T-helper 9 cell (primary cell): ENCODE data around the gene SLC66A2.
"Not testable (repeated sequence)": the region's sequence is repeated elsewhere in the genome, so short reads cannot be mapped to it uniquely, and the experiment has no call there.

ENCODE experiments used
- DNase-seq: peaks from one replicate; pipeline ENCODE4 v3.0.0-alpha.2; 2020

Gene SLC66A2

DNA sequence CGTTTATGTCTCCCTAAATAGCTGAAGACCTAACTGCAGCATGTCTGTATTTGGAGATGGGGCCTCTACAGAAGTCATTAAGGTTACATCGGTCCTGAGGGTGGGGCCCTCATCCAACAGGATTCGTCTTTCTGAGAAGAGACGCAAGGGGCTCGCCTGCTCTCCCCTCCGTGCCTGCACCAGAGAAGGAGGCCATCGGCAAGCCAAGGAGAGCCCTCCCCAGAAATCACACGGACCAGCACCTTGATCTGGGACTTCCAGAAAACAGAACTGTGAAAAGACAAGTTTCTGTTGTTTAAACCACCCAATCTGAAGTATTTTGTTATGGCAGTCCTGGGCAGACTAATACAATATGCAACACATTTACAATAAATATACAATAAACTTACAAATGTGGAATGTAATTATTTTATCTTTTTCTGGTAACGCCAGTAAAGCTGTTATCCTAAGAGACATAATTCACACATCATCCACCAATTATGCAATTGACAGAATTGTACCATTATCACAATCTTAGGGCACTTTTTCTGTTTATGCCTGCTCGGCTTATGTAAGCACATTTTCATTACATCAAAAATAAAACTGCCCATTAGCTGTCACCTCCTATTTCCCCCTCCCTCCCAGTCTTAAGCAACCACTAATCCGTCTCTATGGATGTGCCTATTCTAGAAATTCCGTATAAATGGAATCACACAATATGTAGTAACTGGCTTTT is 19.1 kb upstream of the SLC66A2 start:
- no peak for DNase-seq

DNA sequence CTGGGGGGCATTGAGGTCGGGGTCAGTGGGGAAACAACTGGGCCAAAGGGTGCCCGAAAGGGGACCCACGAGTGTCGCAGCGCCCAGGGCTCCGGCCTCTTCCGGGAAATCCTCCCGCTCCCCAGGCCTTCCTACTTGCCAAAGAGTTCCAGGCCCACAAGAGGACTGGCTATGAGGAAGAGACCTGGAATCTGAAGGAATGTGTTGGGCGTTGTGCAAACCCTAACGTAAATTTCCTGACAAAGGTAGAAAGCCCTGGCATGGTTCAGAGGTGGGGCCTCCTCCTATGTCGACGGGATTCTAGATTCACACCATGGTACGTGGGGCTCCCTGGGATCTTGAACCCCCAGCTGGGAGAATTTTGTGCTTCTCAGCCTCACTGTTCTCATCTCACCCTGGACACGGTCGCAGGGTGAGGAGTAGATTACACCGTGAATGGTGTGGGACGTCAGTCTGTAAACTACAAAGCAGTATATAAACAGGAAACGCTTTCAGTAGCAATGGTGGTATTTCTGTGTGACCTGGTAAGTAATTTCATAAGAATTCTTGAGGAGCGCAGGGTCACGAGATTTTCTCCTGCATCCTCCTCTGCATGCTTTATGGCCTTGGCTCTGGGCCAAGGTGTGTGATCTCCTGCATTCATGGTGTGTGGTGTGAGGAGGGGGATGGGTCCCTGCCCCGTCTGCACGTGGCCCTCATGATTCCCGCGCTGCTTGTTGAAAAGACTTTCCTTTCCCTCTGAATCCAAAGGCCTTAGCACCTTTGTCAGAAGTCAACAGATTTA is 13.9 kb upstream of the SLC66A2 start:
- no peak for DNase-seq

DNA sequence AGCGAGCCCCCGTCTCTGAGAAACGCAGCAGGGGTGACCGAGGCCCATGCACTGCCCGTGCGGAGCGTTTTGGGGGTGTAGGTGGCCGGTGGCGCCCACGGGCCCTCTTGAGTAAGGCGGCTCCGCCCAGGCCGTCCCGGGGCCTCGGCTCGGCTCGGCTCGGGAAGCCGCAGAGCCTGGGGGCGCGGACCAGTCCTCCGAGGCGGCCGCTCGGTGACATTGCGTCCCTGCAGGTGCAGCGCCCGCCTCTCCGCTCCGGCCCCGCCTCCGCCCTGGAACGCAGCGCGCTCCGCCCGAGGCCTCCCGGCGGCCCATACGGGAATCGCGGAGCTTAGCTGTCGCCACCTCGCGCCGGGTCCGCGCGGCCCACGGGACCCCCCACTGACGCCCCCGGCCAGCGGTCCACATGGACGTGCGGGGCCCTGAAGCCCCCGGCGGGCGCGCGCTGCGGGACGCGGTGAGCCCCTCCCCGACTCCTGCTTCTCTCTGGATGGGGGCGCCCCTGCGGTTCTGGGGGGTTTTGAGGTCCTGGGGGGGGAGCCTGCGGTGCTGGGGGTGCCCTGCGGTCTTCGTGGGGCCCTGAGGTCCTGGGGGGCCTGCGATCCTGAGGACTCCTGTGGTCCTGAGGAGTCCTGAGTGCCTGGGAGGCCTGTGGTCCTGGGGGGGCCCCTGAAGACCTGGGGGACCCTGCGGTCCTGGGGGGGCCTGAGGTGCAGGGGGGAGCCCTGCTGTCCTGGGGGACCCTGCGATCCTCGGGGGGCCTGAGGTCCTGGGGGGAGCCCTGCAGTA is 13.1 kb upstream of the SLC66A2 start, which contains the start of gene HSBP1L1:
TSS of gene HSBP1L1 (plus strand) at position 314 of the 789 bp plus-strand sequence. CDS start at position 407, 93 bp downstream.
- DNase-seq, result peak; percentile 56

DNA sequence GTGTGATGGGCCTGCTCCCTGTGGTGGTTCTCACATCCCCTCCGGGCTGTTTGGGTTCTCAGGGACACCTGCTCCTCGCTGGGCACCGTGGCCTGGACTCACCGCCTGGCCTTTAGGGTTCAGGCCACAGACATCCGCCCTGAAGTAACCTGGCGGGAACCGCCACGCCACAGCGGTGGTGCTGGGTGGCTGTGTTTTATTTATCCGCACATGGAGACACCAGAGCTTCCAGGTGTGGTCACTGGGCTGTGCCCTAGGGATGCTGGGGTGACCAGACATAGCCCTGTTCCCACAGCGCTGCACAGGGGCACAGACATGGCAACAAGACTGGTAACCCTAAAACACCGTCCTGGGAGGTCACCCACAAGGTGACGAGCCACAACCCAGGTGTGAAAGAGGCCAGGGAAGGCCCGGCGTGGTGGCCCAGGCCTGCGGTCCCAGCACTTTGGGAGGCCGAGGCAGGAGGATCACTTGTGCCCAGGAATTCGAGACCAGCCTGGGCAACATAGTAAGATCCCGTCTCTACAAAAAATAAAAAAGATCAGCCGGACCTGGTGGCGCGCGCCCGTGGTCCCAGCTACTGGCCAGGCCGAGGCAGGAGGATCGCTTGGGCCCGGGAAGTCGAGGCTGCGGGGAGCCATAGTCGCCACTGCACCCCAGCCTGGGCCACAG is 12.3 kb upstream of the SLC66A2 start:
- DNase-seq, result no peak

DNA sequence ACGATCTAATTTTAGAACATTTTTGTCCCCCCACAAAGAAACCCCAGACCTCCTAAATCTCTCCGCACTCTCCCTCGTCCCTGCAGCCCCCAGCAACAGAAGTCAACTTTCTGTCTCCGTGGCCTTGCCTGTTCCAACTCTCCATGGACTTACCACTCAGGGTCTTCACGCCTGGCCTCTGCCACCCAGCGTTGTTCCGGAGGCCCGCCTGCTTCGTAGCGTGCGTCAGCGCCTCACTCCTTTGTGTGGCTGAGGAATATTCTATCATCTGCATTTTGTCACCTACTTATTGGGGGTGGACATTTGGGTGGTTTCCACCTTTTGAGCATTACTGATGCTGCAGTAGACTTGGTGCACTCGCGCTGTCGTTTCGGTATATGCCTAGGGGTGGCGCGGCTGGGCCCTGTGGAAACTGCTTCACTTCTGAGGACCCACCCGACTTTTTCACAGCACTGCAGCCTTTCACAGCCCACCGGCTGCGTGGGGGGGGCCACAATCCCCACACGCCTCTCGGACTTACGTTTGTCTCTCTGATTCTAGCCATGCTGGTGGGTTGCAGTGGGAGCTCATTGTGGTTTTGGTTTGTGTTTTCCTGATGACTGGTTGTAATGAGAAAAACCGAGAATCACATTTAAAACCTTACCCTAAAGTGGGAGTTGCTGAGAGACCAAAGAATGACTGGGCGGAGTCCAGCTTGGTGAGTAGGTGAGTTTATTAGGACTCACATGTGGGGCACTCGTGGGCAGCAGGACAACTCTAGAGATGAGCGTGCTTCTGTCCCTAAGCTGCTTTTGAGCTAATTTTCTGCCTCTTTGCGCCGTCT is 11.6 kb upstream of the SLC66A2 start:
- DNase-seq, result peak; percentile 42

DNA sequence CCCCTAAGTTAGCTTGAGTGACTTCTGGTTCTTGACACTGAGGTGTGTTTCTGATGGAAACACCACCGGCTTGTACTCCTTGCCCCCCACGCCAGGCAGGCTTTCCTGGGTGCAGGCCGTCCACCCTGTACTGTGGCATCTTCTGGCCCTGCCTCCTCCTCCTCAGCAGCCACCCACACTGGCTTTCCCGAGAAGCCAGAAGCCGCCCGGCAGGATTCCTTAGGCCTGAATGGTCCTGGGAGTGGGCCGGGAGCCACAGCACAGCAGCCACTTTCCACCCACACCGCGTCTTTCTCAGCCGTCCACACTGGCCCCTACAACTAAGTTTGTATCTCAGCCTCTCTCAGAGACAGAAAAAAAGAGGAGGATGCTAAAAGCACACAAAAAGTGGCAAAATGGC is 10.9 kb upstream of the SLC66A2 start:
- no peak for DNase-seq

DNA sequence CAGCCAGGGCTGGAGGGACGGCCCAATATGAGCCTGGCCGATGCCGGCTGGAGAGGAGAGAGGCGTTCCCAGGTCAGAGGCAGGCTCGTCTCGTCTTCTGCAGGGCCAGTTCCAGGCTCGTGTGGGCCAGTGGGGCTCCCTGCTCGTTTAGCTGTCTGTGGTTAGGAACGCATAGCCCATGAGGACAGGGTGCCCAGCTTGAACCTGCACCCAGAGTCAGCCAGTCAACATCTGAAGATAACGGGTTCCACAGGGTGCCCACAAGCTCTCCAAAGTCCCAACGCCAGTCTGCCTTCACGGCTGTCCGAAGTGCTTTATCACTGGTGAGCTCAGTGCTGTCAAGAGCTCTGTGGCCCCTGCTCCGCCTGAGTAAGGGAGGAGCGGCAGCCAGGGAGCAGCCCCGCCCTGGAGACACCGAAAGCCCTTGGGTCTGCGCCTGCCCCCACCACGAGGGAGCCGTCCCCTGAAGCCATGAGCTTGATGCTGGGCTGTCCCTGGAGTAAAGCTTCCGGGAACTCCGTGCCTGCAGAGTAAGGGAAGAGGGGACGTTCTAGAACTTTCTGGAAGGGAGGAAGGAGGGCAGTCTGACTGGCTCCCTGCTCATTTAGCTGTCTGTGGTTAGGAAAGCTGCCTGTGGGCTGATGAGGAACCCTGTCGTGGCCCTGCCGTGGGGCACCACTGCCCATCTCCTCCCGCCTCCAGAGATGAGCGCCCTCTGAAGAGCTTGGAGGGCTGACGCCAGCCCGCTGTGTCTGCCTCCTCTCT is 10.3 kb upstream of the SLC66A2 start:
- no peak for DNase-seq

DNA sequence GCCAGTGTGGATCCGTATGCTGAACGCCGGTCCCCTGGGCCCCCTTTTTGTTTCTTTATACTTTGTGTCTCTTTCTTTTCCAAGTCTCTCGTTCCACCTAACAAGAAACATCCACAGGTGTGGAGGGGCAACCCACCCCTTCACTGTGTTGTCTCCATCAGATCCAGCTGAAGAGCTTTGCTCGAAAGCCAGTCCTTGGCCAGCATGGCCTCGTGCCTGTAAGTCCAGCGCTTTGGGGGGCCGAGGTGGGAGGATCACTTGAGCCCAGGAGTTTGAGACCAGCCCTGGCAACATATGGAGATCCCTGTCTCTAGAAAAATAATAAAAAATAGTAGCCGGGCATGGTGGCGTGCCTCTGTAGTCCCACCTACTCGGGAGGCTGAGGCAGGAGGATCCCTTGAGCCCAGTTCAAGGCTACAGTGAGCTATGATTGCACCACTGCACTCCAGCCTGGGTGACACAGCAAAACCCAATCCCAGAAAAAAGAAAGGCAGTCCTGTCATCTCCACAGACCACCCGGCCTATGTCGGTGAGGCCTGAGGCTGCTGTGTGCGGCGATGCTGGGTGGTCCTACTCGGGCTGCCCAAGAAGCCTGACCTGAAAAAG is 9.6 kb upstream of the SLC66A2 start:
- DNase-seq, result no peak

DNA sequence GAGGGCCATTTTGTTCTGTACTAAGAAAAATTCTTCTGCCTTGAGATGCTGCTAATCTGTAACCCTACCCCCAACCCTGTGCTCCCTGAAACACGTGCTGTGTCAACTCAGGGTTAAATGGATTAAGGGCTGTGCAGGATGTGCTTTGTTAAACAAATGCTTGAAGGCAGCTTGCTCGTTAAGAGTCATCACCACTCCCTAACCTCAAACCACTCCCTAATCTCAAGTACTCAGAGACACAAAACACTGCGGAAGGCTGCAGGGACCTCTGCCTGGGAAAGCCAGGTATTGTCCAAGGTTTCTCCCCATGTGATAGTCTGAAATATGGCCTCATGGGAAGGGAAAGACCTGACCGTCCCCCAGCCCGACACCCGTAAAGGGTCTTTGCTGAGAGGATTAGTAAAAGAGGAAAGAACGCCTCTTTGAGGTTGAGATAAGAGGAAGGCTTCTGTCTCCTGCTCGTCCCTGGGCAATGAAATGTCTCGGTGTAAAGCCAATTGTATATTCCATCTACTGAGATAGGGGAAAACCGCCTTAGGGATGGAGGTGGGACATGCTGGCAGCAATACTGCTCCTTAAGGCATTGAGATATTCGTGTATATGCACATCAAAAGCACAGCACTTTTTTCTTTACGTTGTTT is 8.8 kb upstream of the SLC66A2 start:
- not testable (repeated sequence) for DNase-seq

DNA sequence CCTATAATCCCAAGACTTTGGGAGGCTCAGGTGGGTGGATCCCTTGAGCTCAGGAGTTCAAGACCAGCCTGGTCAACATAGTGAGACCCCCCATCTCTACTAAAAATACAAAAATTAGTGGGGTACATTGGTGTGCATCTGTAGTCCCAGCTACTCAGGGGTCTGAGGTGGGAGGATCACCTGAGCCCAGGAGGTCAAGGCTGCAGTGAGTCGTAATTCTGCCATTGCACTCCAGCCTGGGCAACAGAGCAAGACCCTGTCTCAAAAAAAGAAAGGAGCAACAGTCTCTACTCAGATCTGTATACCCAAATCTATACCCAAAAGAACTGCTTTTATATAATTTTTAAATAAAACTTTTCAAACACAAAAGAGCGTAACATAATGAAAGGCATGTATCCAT is 7.5 kb upstream of the SLC66A2 start:
- no peak for DNase-seq

DNA sequence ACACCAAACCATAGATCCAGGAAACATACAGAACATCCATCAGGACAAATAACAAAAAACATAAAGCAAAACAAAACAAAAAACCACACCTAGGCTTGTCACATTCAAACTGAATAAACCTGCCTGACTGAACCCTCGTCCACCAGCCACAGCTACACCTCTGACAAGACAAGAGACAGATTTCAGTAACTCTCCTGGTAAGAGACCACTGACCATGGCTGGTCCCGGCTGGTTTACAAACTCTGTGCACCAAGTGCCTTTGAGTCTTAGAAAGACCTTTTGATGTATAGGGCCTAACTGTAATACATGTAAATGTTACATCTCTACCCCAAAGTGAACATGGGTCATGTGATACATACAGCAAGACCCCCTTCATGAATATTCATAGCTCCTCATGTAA is 4.8 kb upstream of the SLC66A2 start:
- no peak for DNase-seq

DNA sequence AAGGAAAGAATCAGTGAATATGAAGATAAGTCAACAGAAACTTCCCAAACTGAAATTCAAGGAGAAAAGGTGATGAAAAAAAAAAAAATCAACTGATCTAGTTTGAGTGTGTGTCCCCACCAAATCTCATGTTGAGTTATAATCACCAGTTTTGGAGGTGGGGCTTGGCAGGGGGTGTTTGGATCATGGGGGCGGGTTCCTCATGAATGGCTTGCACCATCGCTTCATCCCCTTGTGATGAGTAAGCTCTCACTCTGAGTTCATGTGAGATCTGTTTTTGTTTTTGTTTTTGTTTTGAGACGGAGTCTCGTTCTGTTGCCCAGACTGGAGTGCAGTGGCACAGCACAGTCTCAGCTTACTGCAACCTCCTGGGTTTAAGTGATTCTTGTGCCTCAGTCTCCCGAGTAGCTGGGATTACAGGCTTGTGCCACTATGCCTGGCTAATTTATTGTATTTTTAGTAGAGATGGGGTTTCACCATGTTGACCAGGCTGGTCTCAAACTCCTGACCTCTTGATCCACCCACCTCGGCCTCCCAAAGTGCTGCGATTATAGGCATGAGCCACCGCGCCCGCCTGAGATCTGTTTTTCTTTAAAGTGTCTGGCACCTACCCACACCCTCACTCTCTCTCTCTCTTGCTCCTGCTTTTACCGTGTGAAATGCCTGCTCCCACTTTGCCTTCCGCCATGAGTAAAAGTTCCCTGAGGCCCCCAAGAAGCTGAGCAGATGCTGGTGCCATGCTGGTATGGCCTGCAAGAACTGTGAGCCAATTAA is 4.0 kb upstream of the SLC66A2 start:
- no peak for DNase-seq

DNA sequence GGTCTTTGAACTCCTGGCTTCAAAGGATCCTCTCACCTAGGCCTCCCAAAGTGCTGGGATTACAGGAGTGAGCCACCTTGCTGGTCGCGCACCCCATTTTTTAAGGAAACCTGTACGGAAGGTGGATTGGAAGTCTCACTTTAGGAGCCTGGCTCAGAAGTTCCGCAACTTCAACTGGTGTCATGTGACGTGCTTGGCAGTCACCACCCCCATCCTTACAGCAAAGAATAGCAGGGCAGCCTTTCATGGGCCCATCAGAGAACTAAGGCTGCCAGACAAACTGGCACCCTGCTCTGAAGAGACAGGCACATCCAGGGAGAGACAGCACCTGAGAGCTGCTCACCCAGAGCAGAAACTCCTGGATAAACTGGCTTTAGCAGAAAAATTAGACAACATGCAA is 3.3 kb upstream of the SLC66A2 start:
- no peak for DNase-seq

DNA sequence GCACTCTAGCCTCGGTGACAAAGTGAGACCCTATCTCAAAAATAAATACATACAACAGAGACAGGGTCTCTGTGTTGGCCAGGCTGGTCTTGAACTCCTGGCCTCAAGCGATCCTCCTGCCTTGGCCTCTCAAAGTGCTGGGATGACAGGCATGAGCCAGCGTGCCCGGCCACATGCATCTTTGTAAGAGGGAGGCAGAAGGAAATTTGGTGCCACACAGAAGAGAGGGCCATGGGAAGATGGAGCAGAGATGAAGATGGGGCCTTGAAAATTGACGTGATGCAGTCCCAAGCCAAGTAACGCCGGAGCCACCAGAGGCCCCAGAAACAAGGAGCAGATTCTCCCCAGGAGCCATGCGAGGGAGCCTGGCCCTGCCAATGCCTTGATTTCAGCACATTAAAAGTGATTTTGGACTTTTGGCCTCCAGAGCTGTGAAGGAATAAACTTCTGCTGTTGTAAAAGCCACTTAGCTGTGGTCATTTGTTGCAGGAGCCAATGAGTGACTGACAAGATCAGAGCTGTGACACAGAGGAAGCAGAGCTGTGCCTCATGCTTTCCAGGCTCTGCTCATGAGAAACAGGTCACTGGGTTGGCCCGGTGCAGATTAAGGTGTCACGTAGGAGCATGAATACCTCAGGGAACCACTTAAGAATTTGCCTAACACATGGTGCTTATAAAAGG is 2.7 kb upstream of the SLC66A2 start:
- no peak for DNase-seq

DNA sequence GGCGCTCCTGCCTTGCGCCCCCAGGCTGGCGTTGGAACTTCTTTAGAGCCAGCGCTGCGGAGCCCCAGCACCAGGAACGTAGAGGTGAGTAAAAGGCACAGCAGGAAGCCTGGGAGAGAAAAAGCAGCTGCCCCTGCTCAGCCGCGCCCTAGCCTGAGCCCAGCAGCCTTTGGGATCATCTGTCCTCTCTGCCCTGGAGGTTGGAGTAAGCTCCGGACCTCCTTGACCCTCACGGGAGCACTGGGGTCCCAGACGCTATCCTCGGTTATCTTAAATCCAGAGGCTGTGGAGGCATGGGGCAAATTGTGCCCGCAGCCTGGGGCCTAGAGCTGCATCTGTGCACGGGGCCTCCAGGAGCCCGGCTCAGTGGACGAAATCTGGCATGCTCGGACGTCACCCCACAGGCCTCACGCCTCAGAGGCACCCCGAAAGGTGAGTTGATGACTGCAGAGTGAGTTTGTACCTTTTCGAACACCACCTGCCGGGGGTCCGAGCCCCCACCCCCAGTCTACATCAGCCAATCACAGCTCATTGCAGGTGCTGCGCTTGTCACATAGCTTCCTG is 1.6 kb upstream of the SLC66A2 start:
- no peak for DNase-seq

DNA sequence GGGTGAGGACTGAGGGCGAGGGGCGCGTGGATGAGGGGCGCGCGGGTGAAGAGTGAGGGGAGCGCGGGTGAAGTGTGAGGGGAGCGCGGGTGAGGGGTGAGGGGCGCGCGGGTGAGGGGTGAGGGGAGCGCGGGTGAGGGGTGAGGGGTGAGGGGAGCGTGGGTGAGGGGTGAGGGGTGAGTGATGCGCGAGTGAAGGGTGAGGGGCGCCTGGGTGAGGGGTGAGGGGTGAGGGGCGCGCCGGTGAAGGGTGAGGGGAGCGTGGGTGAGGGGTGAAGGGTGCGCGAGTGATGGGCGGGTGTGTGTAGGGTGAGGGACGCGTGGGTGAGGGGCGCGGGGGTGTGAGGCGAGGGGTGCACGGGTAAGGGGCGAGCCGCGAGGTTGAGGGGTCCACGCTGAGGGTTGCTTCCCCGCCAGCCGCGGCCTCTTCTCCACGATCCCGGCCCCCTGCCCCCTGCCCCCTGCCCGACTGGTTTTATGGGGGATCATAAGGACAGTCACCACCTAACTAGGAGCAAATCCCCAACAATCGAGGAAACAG is 1.1 kb upstream of the SLC66A2 start:
- DNase-seq, result no peak

DNA sequence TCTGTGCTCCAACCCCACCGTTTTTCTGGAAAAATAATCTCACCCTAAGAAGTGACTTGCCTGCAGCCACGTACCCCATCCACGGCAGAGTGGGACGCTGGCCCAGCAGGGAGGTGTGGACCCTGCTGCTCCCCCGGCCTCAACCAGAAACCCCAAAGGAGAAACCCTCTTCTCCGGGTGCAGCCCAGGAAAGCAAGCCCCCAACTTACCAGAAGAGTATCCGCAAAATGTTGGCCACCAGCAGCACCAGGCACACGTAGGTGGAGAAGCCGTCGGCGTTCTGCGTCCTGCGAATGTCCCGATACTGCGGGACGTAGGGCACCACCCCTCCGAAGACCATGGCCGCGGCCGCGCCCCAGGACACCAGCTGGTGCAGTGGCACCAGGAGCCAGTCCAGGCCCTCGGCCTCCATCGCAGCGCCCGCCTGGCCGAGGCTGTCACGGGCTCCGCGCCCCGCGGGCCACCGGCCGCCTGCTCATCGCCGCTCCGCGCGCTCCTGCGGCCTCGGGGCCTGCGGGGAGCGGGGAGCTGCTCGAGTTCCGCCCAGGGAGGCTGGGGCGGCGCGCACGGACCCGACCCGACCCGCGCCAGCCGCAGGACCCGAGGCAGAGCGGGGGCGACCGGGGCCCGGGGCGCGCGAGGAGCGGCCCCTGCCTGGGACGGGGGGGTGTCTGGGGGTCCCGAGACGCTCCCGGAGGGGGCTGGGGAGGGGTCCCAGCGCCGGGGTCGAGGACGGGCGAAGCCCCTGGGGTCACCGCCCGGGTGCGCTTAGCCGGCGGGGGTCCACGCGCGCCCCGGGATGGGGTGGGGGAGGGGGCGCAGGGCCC is 725 bp downstream of the SLC66A2 start:
- DNase-seq, result peak; percentile 14
